Suprapubic skin (tissue), 3 donors: ENCODE data around the gene COMMD6.

ENCODE experiments used
- EP300 ChIP-seq: sonication (generic); formaldehyde crosslinking; IDR thresholded peaks from one replicate; pipeline ENCODE4 v1.6.1; 2017; ENCODE audit warnings: antibody characterized with exemption
- POLR2A ChIP-seq, 2 donors: fragments of 450-650 bp; IDR thresholded peaks; one replicate each; pipeline ENCODE4 v1.6.1; 2017; ENCODE audit warnings: antibody characterized with exemption in 2 of 2, mild to moderate bottlenecking in 2 of 2, moderate library complexity in 2 of 2
- TF ChIP-seq, protein P1 (sequence below), 2 donors: fragments of 200-600 bp in 1 of 2; fragments of 450-650 bp in 1 of 2; sonication (generic) in 1 of 2; IDR thresholded peaks; one replicate each; pipeline ENCODE4 v1.5.1; 2016 to 2019; ENCODE audit warnings: antibody characterized with exemption in 2 of 2, mild to moderate bottlenecking in 1 of 2, moderate library complexity in 1 of 2

DNA sequence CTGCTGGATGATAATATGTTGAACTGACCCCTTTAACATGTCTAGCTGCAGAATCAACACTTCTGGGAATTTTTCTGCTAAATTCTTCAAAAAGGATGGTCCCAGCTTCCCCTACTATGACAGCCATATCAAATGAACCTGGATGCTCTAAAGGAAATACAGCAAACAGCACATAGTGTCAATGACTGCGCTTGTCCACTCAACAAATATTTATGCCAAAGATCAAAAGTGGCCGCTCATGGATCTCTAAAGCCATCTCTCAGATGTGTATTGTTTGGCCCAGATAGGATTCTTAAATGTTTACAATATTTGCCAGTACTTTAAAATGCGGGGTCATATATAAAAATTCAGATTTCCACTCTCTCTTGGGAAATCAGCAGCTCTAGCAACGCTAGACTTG lies 59.0 kb downstream of the COMMD6 start:
- TF ChIP-seq, protein P1, sequence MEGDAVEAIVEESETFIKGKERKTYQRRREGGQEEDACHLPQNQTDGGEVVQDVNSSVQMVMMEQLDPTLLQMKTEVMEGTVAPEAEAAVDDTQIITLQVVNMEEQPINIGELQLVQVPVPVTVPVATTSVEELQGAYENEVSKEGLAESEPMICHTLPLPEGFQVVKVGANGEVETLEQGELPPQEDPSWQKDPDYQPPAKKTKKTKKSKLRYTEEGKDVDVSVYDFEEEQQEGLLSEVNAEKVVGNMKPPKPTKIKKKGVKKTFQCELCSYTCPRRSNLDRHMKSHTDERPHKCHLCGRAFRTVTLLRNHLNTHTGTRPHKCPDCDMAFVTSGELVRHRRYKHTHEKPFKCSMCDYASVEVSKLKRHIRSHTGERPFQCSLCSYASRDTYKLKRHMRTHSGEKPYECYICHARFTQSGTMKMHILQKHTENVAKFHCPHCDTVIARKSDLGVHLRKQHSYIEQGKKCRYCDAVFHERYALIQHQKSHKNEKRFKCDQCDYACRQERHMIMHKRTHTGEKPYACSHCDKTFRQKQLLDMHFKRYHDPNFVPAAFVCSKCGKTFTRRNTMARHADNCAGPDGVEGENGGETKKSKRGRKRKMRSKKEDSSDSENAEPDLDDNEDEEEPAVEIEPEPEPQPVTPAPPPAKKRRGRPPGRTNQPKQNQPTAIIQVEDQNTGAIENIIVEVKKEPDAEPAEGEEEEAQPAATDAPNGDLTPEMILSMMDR (IDR thresholded peaks at IDR 0.05), result no peak
- TF ChIP-seq POLR2A (IDR thresholded peaks at IDR 0.05) (no peak), EP300 (no peak)
